ENCODE results near the gene SPATA13.

The SPATA13 gene

DNA sequence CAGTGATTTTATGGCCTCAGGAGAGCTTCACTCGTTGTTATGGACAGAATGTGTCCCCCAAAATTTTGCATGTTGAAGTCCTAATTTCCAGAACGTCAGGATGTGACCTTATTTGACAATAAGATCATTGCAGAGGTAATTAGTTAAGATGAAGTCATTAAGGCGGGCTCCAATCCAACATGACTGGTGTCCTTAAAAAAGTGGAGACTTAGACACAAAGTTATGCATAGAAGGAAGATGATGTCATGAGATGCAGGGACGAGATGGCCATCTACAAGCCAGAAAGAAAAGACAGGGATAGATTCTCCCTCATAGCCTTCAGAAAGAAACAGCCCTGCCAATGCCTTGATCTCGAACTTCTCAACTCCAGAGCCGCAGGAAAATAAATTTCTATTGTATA is 25.8 kb upstream of the SPATA13 start:
- H3K36me3 ChIP-seq (ENCODE audit: control insufficient read depth in 2 of 2, insufficient read depth in 1 of 2, low read length in 2 of 2) = no peaks in the 10 kb centered on the region
- TF ChIP-seq ZNF335 (tag by site-specific recombination; conservative IDR thresholded peaks at IDR 0.05) (0 out of 2 replicates have a peak, but pooled peaks have one; percentile 29), KLF9 (tag by site-specific recombination; IDR thresholded peaks at IDR 0.05; ENCODE audit: low read depth) (no peak)
- POLR2A ChIA-PET = no interaction called here
- no peak overlapping the region for H3K4me3 ChIP-seq (ENCODE audit: low read depth, low read length)
- CTCF ChIA-PET = interaction anchor here (0.6 kb wide), 1 partner anchor 173 kb away, joined by 3 read pairs; no protein-coding TSS in a partner anchor
- H3K27ac ChIP-seq (ENCODE audit: extremely low read depth, low read depth, low read length) = no peak overlapping the region
- no peaks in the 10 kb centered on the region for H3K9me3 ChIP-seq (ENCODE audit: control insufficient read depth, insufficient read depth, low read depth, low read length)
- H3K4me1 ChIP-seq (ENCODE audit: control insufficient read depth, insufficient read depth, low read length) = no peaks in the 10 kb centered on the region

DNA sequence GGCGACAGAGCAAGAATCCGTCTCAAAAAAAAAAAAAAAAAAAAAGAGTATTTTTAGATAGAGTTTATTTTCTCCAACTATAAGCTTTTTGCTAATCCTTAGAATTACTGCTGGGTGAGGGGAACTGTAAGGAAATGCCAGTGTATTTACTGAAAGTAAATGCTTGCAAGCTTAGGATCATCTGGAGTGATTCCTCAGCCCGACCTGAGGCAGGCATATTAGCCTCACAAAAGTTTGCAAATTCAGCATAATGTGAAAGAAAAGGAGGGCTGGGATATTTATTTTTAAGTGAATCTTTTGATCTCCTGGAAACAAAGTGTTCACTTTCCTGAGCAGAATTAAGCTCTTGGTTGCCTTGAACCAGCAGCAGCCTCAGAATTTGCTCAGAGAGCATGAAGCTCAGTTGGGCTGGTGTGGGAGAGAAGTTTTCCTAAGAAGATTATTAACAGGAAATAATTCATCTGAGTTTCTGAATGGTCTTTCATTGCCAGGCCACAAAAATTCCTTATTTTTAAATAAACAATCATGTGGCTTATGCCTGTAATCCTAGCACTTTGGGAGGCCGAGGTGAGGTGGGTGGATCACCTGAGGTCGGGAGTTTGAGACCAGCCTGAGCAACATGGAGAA is 24.7 kb upstream of the SPATA13 start:
- no peak overlapping the region for H3K27ac ChIP-seq (ENCODE audit: extremely low read depth, low read depth, low read length)
- no peak overlapping the region for H3K4me3 ChIP-seq (ENCODE audit: low read depth, low read length)
- ChIA-PET POLR2A (no interaction called here), CTCF (no interaction called here)
- TF ChIP-seq OVOL3 (tag by site-specific recombination; IDR thresholded peaks at IDR 0.05) (no peak), ZFP3 (tag by site-specific recombination; IDR thresholded peaks at IDR 0.05; ENCODE audit: low read depth) (no peak), ZNF157 (tag by site-specific recombination; IDR thresholded peaks at IDR 0.05) (no peak), ZNF37A (tag by site-specific recombination; IDR thresholded peaks at IDR 0.05) (no peak)
- no peaks in the 10 kb centered on the region for H3K36me3 ChIP-seq (ENCODE audit: control insufficient read depth in 2 of 2, insufficient read depth in 1 of 2, low read length in 2 of 2)
- H3K4me1 ChIP-seq (ENCODE audit: control insufficient read depth, insufficient read depth, low read length) = no peaks in the 10 kb centered on the region
- no peaks in the 10 kb centered on the region for H3K9me3 ChIP-seq (ENCODE audit: control insufficient read depth, insufficient read depth, low read depth, low read length)

DNA sequence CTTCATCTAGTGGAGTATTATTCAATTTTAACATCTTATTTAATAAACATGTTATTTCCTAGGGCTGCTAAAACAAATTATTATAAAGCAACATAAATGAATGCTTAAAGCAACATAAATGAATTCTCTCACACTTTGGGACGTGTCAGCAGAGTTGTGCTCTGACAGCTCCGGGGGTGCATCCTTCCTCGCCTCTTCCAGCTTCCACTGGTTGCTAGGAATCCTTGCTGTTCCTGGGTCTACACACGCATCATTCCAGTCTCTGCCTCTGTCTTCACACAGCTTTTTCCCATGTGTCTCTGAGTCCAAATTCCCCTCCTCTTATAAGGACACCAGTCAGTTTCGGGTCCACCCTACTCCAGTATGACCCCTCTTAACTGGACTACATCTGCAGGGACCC is 21.6 kb upstream of the SPATA13 start:
- CTCF ChIA-PET = no interaction called here
- TF ChIP-seq ZNF701 (tag by site-specific recombination; IDR thresholded peaks at IDR 0.05) = no peak
- TF ChIP-seq ZNF785 (tag by site-specific recombination; IDR thresholded peaks at IDR 0.05) = no peak
- Histone ChIP-seq H3K9me3 (ENCODE audit: control insufficient read depth, insufficient read depth, low read depth, low read length) (no peaks in the 10 kb centered on the region), H3K36me3 (ENCODE audit: control insufficient read depth in 2 of 2, insufficient read depth in 1 of 2, low read length in 2 of 2) (no peaks in the 10 kb centered on the region), H3K4me3 (ENCODE audit: low read depth, low read length) (no peak overlapping the region), H3K27ac (ENCODE audit: extremely low read depth, low read depth, low read length) (no peak overlapping the region), H3K4me1 (ENCODE audit: control insufficient read depth, insufficient read depth, low read length) (no peaks in the 10 kb centered on the region)
- POLR2A ChIA-PET = no interaction called here

DNA sequence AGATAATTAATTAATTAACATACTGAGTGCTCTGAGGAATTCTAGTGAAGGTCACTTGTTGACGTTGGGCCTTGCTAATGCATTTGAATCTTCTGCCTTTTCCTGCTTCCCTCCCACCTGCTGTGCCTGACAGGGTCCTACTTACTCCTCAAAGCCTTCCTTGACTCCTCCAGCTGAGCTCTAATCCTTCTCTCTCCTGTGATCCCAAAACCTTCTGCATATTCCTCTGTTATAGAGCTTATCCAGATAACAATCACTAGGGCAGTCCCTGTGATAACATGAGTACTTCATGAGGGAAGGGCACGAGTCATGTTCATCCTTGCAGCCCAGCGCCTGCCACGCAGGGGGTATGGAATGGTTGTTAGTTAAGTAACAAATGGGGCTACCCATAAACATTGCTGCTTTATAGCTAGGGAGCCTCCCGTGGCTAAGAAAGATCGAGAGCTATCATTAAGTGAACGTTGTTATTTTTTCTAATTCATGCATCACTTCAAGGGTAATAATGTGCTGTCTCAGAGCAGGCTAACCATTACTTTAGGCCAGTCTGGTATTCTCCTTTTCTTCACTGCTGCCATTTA is 19.1 kb upstream of the SPATA13 start:
- POLR2A ChIA-PET = no interaction called here
- Histone ChIP-seq H3K4me1 (ENCODE audit: control insufficient read depth, insufficient read depth, low read length) (no peaks in the 10 kb centered on the region), H3K4me3 (ENCODE audit: low read depth, low read length) (no peak overlapping the region), H3K27ac (ENCODE audit: extremely low read depth, low read depth, low read length) (no peak overlapping the region), H3K9me3 (ENCODE audit: control insufficient read depth, insufficient read depth, low read depth, low read length) (no peaks in the 10 kb centered on the region), H3K36me3 (ENCODE audit: control insufficient read depth in 2 of 2, insufficient read depth in 1 of 2, low read length in 2 of 2) (no peaks in the 10 kb centered on the region)
- TF ChIP-seq ZSCAN30 (tag by site-specific recombination; IDR thresholded peaks at IDR 0.05) (no peak), HOXD13 (CRISPR knock-in tag; IDR thresholded peaks at IDR 0.05; ENCODE audit: borderline replicate concordance) (no peak), ZNF423 (tag by site-specific recombination; IDR thresholded peaks at IDR 0.05) (0 out of 2 replicates have a peak, but pooled peaks have one; percentile 43), ZBTB8A (tag by site-specific recombination; IDR thresholded peaks at IDR 0.05) (0 out of 2 replicates have a peak, but pooled peaks have one; percentile 36), SP7 (tag by site-specific recombination; IDR thresholded peaks at IDR 0.05) (peak; percentile 99), ZIC2 (tag by site-specific recombination; IDR thresholded peaks at IDR 0.05) (peak; percentile 97), GLIS1 (tag by site-specific recombination; IDR thresholded peaks at IDR 0.05) (peak; percentile 86)
- CTCF ChIA-PET = interaction anchor here (0.6 to 1.4 kb wide), 2 partner anchors 39 to 181 kb away, joined by 3 read pairs; no protein-coding TSS in a partner anchor

DNA sequence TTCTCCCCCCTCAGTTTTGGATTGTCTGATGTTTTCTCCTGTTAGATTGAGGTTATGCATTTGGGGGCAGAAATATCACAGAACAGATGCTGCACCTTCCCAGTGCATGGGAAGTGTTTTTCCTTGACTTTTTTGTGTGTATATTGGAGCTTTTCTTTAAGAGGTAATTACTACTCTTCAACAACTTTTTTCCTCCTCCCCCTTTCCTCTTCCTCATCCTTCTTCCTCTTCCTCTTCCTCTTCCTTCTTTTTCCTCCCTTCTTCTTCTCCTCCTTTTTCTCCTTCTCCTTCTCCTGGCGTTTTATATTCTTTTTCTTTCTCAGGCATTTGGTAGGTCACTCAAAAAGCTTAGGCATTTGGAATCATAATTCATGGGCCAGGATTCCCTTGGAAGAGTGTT is 18.1 kb upstream of the SPATA13 start:
- Histone ChIP-seq H3K36me3 (ENCODE audit: control insufficient read depth in 2 of 2, insufficient read depth in 1 of 2, low read length in 2 of 2) (no peaks in the 10 kb centered on the region), H3K4me1 (ENCODE audit: control insufficient read depth, insufficient read depth, low read length) (no peaks in the 10 kb centered on the region), H3K27ac (ENCODE audit: extremely low read depth, low read depth, low read length) (no peak overlapping the region), H3K4me3 (ENCODE audit: low read depth, low read length) (no peak overlapping the region), H3K9me3 (ENCODE audit: control insufficient read depth, insufficient read depth, low read depth, low read length) (no peaks in the 10 kb centered on the region)
- POLR2A ChIA-PET = no interaction called here
- CTCF ChIA-PET = interaction anchor here (1.4 kb wide), 1 partner anchor 182 kb away, joined by 3 read pairs; no protein-coding TSS in a partner anchor
- TF ChIP-seq, protein P1, sequence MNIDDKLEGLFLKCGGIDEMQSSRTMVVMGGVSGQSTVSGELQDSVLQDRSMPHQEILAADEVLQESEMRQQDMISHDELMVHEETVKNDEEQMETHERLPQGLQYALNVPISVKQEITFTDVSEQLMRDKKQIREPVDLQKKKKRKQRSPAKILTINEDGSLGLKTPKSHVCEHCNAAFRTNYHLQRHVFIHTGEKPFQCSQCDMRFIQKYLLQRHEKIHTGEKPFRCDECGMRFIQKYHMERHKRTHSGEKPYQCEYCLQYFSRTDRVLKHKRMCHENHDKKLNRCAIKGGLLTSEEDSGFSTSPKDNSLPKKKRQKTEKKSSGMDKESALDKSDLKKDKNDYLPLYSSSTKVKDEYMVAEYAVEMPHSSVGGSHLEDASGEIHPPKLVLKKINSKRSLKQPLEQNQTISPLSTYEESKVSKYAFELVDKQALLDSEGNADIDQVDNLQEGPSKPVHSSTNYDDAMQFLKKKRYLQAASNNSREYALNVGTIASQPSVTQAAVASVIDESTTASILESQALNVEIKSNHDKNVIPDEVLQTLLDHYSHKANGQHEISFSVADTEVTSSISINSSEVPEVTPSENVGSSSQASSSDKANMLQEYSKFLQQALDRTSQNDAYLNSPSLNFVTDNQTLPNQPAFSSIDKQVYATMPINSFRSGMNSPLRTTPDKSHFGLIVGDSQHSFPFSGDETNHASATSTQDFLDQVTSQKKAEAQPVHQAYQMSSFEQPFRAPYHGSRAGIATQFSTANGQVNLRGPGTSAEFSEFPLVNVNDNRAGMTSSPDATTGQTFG (tag by site-specific recombination; IDR thresholded peaks at IDR 0.05; ENCODE audit: borderline replicate concordance) = no peak
- TF ChIP-seq, protein P2, sequence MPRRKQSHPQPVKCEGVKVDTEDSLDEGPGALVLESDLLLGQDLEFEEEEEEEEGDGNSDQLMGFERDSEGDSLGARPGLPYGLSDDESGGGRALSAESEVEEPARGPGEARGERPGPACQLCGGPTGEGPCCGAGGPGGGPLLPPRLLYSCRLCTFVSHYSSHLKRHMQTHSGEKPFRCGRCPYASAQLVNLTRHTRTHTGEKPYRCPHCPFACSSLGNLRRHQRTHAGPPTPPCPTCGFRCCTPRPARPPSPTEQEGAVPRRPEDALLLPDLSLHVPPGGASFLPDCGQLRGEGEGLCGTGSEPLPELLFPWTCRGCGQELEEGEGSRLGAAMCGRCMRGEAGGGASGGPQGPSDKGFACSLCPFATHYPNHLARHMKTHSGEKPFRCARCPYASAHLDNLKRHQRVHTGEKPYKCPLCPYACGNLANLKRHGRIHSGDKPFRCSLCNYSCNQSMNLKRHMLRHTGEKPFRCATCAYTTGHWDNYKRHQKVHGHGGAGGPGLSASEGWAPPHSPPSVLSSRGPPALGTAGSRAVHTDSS (tag by site-specific recombination; IDR thresholded peaks at IDR 0.05) = peak; percentile 62; the same call in 1 of the 2 replicates

Data from HEK293 (cell line).